HL-60 (cell line): ENCODE measurements around the gene C3.
"Not testable (repeated sequence)": the region's sequence is repeated elsewhere in the genome, so short reads cannot be mapped to it uniquely, and the experiment has no call there.

Experiments used
- POLR2AphosphoS5 ChIP-seq: IDR thresholded peaks from 2 replicates; pipeline ENCODE4 v1.6.1; 2012; ENCODE audit warnings: low read depth
- TF ChIP-seq, protein P1 (sequence below): IDR thresholded peaks from one replicate; pipeline ENCODE4 v1.5.1; 2011; ENCODE audit warnings: low read length, control low read depth, inconsistent platforms; ENCODE audit not compliant: insufficient read depth
- TF ChIP-seq, protein P2 (sequence below): IDR thresholded peaks from 2 replicates; pipeline ENCODE4 v1.6.1; 2012; ENCODE audit warnings: low read depth; ENCODE audit not compliant: insufficient replicate concordance

DNA sequence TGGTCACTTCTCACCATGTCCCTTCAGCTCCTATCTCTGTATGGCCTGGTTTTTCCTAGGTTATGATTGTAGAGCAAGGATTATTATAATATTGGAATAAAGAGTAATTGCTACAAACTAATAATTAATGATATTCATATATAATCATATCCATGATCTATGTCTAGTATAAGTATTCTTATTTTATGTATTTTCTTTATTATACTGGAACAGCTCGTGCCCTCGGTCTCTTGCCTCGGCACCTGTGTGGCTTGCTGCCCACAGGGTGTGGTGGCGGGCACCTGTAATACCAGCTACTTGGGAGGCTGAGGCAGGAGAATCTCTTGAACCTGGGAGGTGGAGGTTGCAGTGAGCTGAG, 87.0 kb downstream of the C3 start:
- not testable (repeated sequence) for TF ChIP-seq POLR2AphosphoS5
- TF ChIP-seq, protein P1, sequence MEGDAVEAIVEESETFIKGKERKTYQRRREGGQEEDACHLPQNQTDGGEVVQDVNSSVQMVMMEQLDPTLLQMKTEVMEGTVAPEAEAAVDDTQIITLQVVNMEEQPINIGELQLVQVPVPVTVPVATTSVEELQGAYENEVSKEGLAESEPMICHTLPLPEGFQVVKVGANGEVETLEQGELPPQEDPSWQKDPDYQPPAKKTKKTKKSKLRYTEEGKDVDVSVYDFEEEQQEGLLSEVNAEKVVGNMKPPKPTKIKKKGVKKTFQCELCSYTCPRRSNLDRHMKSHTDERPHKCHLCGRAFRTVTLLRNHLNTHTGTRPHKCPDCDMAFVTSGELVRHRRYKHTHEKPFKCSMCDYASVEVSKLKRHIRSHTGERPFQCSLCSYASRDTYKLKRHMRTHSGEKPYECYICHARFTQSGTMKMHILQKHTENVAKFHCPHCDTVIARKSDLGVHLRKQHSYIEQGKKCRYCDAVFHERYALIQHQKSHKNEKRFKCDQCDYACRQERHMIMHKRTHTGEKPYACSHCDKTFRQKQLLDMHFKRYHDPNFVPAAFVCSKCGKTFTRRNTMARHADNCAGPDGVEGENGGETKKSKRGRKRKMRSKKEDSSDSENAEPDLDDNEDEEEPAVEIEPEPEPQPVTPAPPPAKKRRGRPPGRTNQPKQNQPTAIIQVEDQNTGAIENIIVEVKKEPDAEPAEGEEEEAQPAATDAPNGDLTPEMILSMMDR: not testable (repeated sequence)
- TF ChIP-seq, protein P2, sequence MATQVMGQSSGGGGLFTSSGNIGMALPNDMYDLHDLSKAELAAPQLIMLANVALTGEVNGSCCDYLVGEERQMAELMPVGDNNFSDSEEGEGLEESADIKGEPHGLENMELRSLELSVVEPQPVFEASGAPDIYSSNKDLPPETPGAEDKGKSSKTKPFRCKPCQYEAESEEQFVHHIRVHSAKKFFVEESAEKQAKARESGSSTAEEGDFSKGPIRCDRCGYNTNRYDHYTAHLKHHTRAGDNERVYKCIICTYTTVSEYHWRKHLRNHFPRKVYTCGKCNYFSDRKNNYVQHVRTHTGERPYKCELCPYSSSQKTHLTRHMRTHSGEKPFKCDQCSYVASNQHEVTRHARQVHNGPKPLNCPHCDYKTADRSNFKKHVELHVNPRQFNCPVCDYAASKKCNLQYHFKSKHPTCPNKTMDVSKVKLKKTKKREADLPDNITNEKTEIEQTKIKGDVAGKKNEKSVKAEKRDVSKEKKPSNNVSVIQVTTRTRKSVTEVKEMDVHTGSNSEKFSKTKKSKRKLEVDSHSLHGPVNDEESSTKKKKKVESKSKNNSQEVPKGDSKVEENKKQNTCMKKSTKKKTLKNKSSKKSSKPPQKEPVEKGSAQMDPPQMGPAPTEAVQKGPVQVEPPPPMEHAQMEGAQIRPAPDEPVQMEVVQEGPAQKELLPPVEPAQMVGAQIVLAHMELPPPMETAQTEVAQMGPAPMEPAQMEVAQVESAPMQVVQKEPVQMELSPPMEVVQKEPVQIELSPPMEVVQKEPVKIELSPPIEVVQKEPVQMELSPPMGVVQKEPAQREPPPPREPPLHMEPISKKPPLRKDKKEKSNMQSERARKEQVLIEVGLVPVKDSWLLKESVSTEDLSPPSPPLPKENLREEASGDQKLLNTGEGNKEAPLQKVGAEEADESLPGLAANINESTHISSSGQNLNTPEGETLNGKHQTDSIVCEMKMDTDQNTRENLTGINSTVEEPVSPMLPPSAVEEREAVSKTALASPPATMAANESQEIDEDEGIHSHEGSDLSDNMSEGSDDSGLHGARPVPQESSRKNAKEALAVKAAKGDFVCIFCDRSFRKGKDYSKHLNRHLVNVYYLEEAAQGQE: not testable (repeated sequence)
